ENCODE measurements around the gene ACAD9.

DNA sequence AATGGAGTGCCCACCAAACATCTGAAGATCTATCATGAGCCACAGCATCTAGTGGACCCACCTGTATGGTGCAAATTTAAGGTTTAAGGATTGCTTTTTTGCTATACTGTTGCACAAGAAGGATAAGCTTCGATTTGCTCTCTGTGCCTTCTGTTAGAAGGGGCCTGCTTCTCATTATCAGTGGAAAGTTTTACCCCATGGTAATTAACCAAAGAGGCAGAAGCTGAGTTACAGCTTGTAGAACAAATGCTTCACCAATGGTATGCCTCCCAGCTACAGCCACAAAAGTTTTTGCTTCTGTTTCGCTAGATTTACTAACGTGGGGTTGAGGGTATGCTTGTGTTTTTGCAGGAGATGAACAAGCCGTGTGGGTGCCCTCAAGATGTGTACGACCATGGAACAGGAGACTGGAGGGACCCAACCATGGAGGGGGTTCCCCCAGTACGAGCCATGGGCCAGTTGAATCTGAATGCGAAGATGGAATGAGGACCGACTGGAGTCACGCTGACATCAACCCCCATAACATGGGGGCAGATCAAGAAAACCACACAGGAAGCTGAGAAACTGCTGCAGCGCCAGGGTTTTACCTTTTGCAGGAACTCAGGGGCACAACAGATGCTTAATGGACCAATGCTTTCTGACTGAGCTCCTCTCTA lies 43.5 kb downstream of the ACAD9 start:
- TF ChIP-seq, protein P1, sequence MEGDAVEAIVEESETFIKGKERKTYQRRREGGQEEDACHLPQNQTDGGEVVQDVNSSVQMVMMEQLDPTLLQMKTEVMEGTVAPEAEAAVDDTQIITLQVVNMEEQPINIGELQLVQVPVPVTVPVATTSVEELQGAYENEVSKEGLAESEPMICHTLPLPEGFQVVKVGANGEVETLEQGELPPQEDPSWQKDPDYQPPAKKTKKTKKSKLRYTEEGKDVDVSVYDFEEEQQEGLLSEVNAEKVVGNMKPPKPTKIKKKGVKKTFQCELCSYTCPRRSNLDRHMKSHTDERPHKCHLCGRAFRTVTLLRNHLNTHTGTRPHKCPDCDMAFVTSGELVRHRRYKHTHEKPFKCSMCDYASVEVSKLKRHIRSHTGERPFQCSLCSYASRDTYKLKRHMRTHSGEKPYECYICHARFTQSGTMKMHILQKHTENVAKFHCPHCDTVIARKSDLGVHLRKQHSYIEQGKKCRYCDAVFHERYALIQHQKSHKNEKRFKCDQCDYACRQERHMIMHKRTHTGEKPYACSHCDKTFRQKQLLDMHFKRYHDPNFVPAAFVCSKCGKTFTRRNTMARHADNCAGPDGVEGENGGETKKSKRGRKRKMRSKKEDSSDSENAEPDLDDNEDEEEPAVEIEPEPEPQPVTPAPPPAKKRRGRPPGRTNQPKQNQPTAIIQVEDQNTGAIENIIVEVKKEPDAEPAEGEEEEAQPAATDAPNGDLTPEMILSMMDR (IDR thresholded peaks at IDR 0.05): no peak
- no peak for TF ChIP-seq POLR2A (IDR thresholded peaks at IDR 0.05)
